Mesodermal cell (in vitro differentiated cells): Measurements from ENCODE around the gene DNAH14.
"Not testable (repeated sequence)": the region's sequence is repeated elsewhere in the genome, so short reads cannot be mapped to it uniquely, and the experiment has no call there.

ENCODE experiments used
- H3K27ac ChIP-seq: 2 replicates; pipeline ENCODE4 v1.7.0; 2013; ENCODE audit warnings: mild to moderate bottlenecking, low read depth, low read length, moderate library complexity; ENCODE audit not compliant: severe bottlenecking
- H3K36me3 ChIP-seq: 2 replicates; pipeline ENCODE4 v1.7.1; 2013; ENCODE audit warnings: mild to moderate bottlenecking, low read length, moderate library complexity; ENCODE audit not compliant: control insufficient read depth, insufficient read depth
- H3K4me1 ChIP-seq: one replicate; pipeline ENCODE4 v1.7.1; 2013; ENCODE audit warnings: mild to moderate bottlenecking, low read length; ENCODE audit not compliant: insufficient read depth, control insufficient read depth, poor library complexity, severe bottlenecking
- H3K4me3 ChIP-seq: 2 replicates; pipeline ENCODE4 v1.7.0; 2013; ENCODE audit warnings: low read length, control low read depth, mild to moderate bottlenecking; ENCODE audit not compliant: insufficient read depth, poor library complexity, severe bottlenecking; ENCODE audit errors: extremely low read depth
- H3K9me3 ChIP-seq: 2 replicates; pipeline ENCODE4 v1.7.1; 2013; ENCODE audit warnings: mild to moderate bottlenecking, low read length, moderate library complexity; ENCODE audit not compliant: control insufficient read depth
- WGBS, 2 experiments: methylation state at CpG; one replicate each; pipeline ENCODE4 v1.1.5; 2013; ENCODE audit warnings: missing lambda C conversion rate in 2 of 2; ENCODE audit not compliant: insufficient coverage in 2 of 2; 5-methylcytosine and 5-hydroxymethylcytosine counted together

DNAH14 gene

DNA sequence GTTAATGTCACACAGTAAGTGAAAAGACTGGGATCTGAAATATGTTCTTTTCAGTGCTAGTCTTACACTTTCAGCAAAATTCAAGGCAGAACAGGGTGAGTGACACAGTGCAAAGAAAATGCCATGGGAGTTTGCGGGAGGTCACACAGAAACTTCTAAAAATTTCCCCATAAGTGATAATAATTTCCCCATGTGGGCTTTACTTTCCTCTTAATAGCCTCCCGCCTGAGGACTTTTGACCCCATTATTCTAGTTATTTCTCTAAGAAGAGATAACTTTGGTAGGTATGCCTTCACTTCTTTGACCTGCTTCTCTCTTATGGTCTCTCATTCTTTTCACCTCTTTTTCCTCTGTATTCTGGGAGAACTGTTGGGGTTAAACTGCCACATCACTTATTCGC is 8.1 kb upstream of the DNAH14 start:
- Histone ChIP-seq H3K4me1 (no peaks in the 10 kb centered on the region), H3K27ac (no peak overlapping the region), H3K36me3 (no peaks in the 10 kb centered on the region), H3K4me3 (no peak overlapping the region), H3K9me3 (no peaks in the 10 kb centered on the region)
- no CpG with 5 or more reads among the region's 3 CpGs for WGBS, 2 experiments

DNA sequence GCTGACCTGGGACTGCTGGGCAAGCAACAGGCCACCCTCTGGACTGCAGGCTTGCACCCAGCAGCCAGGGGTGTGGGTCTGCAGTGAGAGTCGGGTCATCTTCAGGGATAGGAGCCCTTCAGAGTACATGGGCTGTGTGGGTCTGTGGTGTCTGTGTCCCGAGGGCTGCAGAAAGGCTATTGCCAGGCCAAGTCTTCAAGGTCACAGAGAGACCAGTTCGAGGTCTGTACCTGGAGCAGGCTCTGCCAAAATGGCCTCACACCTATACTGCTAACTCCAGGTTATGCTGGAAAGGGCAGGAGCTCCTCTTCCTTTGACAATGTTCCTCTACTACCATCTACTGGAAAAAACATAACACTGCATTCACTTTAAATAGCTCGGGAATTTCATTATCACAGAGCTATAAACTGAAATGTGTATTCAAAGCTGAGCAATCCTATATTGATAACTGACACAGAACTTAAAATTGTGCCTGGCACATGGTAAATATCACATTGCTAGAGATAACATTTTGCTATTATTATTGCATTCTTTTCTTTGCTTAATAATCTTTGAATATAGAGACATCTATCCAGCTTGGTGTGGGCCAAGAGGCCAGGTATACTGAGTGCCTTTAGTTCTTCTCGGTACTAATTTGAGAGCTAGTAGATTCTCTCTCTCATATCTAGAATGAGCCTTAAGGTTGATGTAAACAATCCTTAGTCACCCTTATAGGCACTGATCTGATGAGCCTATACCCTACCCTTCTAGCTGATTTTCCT is 6.9 kb upstream of the DNAH14 start:
- H3K4me3 ChIP-seq, result no peak overlapping the region
- no peaks in the 10 kb centered on the region for H3K4me1 ChIP-seq
- 50 to 58% methylated on average over 2 of the region's 5 CpGs for WGBS, 2 experiments
- no peaks in the 10 kb centered on the region for H3K9me3 ChIP-seq
- no peak overlapping the region for H3K27ac ChIP-seq
- H3K36me3 ChIP-seq, result no peaks in the 10 kb centered on the region

DNA sequence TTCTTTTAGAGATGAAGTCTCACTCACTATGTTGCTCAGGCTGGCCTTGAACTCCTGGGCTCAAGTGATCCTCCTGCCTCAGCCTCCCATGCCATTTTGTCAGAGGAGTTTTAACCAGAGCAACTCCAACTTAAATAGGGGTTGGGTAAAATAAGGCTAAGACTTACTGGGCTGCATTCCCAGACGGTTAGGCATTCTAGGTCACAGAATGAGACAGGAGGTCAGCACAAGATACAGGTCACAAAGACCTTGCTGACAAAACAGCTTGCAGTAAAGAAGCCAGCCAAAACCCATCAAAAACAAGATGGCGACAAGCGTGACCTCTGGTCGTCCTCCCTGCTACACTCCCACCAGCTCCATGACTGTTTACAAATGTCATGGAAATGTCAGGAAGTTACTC is 5.7 kb upstream of the DNAH14 start:
- no peaks in the 10 kb centered on the region for H3K4me1 ChIP-seq
- no peaks in the 10 kb centered on the region for H3K9me3 ChIP-seq
- no peaks in the 10 kb centered on the region for H3K36me3 ChIP-seq
- H3K27ac ChIP-seq, result no peak overlapping the region
- WGBS, 2 experiments, result no CpG with 5 or more reads among the region's 4 CpGs
- H3K4me3 ChIP-seq, result no peak overlapping the region

DNA sequence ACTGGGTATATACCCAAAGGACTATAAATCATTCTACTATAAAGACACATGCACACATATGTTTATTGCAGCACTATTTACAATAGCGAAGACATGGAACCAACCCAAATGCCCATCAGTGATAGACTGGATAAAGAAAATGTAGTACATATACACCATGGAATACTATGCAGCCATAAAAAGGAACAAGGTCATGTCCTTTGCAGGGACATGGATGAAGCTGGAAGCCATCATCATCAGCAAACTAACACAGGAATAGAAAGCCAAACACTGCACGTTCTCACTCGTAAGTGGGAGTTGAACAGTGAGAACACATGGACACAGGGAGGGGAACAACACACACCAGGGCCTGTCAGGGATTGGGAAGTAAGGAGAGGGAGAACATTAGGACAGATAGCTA is 1.8 kb upstream of the DNAH14 start:
- H3K4me3 ChIP-seq, H3K27ac ChIP-seq, H3K36me3 ChIP-seq, H3K4me1 ChIP-seq: not testable (repeated sequence)
- 100% methylated on average over 2 of the region's 3 CpGs; no CpG with 5 or more reads in 1 of the 2 experiments for WGBS, 2 experiments
- H3K9me3 ChIP-seq, result peaks cover 13% of the 10 kb centered on the region

DNA sequence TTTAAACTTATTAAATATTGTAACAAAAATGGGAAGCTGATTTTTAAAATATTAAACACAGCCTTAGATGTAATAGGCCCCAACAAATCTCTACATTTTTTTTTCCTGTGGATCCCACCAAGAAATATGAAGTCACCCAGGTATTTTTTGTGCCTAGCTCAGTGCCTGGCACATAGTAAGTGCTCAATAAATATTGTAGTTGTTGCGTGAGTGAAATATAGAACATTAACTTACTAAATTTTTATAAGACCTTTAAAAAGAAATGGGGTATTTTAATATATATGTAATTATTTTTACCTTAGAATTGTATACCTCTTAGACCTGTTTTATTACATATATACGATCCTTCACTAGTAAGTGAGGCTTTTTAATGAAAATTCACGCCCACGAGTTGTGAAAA is 569 bp upstream of the DNAH14 start:
- peak overlapping the region; percentile 62 for H3K4me3 ChIP-seq
- peaks cover 4% of the 10 kb centered on the region for H3K36me3 ChIP-seq
- no peaks in the 10 kb centered on the region for H3K4me1 ChIP-seq
- peaks cover 25% of the 10 kb centered on the region for H3K9me3 ChIP-seq
- no CpG with 5 or more reads among the region's 4 CpGs for WGBS, 2 experiments
- no peak overlapping the region for H3K27ac ChIP-seq

DNA sequence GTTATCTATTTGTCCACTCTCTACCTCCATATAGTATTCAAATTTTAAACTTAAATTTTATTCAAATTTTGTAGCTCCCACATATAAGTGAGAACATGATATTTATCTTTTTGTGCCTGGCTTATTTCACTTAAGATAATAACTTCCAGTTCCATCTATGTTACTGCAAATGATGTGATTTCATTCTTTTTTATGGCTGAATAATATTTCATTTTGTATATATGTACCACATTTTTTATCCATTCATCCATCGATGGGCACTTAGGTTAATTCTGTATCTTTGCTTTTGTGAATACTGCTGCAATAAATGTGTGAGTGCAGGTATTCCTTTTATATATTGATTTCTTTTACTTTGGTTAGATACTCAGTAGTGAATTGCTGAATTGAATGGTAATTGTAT is 2.1 kb downstream of the DNAH14 start:
- WGBS, 2 experiments, result no CpG with 5 or more reads among the region's 1 CpG
- H3K27ac ChIP-seq, result no peak overlapping the region
- H3K4me3 ChIP-seq, result no peak overlapping the region
- no peaks in the 10 kb centered on the region for H3K4me1 ChIP-seq
- H3K9me3 ChIP-seq, result peaks cover 33% of the 10 kb centered on the region
- H3K36me3 ChIP-seq, result peaks cover 4% of the 10 kb centered on the region

DNA sequence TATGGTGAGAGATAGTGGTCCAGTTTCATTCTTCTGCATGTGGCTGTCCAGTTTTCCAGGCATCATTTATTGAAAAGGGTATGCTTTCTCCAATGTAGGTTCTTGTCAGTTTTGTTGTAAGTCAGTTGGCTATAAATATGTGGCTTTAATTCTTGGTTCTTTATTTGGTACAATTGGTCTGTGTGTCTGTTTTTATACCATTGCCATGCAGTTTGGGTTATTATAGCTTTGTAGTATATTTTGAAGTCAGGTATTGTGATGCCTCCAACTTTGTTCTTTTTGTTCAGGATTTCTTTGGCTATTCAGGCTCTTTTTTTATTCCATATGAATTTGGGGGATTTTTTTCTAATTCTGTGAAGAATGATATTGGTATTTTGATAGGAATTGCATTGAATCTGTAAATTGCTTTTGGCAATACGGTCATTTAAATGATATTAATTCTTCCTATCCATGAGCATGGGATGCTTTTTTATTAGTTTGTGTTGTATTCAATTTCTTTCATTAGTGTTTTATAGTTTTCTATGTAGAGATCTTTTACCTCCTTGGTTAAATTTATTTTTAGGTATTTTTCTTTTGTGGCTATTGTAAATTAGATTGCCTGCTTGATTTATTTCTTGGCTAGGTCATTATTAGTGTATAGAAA is 3.3 kb downstream of the DNAH14 start:
- Histone ChIP-seq H3K27ac (no peak overlapping the region), H3K4me3 (no peak overlapping the region), H3K4me1 (no peaks in the 10 kb centered on the region), H3K9me3 (peaks cover 33% of the 10 kb centered on the region), H3K36me3 (peaks cover 4% of the 10 kb centered on the region)
- WGBS, 2 experiments, result no CpG with 5 or more reads among the region's 1 CpG

DNA sequence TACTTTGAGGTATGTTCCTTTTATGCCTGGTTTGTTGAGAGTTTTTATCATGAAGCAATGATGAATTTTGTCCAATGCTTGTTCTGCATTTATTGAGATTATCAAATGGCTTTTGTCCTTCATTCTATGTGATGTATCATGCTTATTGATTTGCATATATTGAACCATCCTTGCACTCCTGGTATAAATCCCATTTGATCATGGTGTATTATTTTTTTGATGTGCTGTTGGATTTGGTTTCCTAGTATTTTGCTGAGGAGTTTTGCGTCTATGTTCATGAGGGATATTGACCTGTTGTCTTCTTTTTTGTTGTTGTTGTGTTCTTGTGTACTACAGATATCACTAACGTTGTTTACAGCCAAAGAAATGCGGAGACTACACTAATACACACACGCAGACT is 4.1 kb downstream of the DNAH14 start:
- WGBS, 2 experiments, result no CpG with 5 or more reads among the region's 4 CpGs
- Histone ChIP-seq H3K27ac (no peak overlapping the region), H3K9me3 (peaks cover 33% of the 10 kb centered on the region), H3K4me3 (no peak overlapping the region), H3K4me1 (no peaks in the 10 kb centered on the region), H3K36me3 (peaks cover 4% of the 10 kb centered on the region)

DNA sequence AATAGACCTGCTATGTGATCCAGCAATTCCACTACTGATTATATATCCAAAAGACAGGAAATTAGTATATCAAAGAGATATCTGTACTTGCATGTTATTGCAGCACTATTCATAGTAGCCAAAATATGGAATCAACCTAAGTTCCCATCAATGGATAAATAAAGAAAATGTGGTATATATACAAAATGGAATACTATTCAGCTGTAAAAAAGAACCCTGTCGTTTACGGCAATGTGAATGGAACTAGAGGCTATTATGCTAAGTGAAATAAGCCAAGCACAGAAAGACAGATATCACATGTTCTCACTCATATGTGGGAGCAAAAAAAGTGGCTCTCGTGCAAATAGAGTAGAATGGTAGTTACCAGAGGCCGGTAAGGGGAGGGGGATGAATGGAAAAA is 9.2 kb downstream of the DNAH14 start:
- Histone ChIP-seq H3K9me3 (peaks cover 10% of the 10 kb centered on the region), H3K4me1 (no peaks in the 10 kb centered on the region), H3K36me3 (peaks cover 2% of the 10 kb centered on the region), H3K27ac (no peak overlapping the region), H3K4me3 (no peak overlapping the region)
- WGBS, 2 experiments, result no CpG with 5 or more reads among the region's 4 CpGs

DNA sequence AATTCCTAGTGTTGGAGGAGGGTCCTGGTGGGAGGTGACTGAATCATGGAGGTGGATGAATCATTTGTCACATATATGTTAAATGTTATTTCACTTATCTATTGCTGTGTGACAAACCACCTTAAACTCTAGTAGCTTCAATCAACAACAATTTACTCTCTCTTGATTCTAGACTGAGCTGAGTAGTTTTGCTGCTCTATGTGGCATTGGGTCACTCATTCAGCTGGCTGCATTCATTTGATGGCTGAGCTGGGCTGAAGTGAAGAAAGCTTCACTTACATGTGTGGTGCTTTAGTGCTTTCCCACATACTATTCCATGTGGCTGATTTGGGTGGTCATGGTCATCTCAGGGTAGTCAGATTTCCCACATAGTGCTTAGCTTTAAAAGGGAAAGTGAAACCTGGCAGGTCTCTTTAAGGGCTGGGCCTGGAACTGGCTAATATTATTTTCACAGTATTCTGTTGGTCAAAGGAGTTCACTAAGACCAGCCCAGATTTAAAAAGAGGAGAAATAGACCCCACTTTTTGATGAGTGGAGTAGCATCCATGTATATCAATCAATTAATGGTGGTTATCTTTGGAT is 10.5 kb downstream of the DNAH14 start:
- no peak overlapping the region for H3K27ac ChIP-seq
- no peaks in the 10 kb centered on the region for H3K4me1 ChIP-seq
- H3K9me3 ChIP-seq, result no peaks in the 10 kb centered on the region
- no peak overlapping the region for H3K4me3 ChIP-seq
- no peaks in the 10 kb centered on the region for H3K36me3 ChIP-seq

DNA sequence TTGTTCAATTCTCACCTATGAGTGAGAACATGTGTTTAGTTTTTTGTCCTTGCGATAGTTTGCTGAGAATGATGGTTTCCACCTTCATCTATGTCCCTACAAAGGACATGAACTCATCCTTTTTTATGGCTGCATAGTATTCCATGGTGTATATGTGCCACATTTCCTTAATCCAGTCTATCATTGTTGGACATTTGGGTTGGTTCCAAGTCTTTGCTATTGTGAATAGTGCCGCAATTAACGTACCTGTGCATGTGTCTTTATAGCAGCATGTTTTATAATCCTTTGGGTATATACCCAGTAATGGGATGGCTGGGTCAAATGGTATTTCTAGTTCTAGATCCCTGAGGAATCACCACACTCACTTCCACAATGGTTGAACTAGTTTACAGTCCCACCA is 11.3 kb downstream of the DNAH14 start:
- 100% methylated on average over 2 of the region's 3 CpGs; no CpG with 5 or more reads in 1 of the 2 experiments for WGBS, 2 experiments
- not testable (repeated sequence) for H3K4me1 ChIP-seq, H3K27ac ChIP-seq, H3K4me3 ChIP-seq, H3K36me3 ChIP-seq, H3K9me3 ChIP-seq
